ENCODE data around the gene CFAP99. TPM values are rescaled to one million over a fixed set of nuclear protein-coding genes. Genes with fewer than 3 reads are reported as not detected.
A peak's percentile ranks its signal among the peaks of the same experiment; 100 is the strongest.

The CFAP99 gene
- total RNA-seq, 1 donor from 2014 or later: not detected

GRCh38 chr4:2409381-2409783 is 9.4 kb upstream of the CFAP99 start:
- H3K27me3 ChIP-seq (ENCODE audit: control insufficient read depth, insufficient read depth, low read length): no peaks in the 10 kb centered on the region
- DNase-seq (ENCODE audit: low read depth) (no peak), FAIRE-seq (no peak)
- no peak overlapping the region for H3K4me3 ChIP-seq (ENCODE audit: low read depth, low read length)
- TF ChIP-seq CTCF (IDR thresholded peaks at IDR 0.05; ENCODE audit: insufficient read depth, low read length, severe bottlenecking): no peak
- H3K36me3 ChIP-seq (ENCODE audit: control insufficient read depth, insufficient read depth, low read length): no peaks in the 10 kb centered on the region

- no peak overlapping the region for H3K4me3 ChIP-seq (ENCODE audit: low read depth, low read length)
- FAIRE-seq (no peak), DNase-seq (ENCODE audit: low read depth) (no peak)
- no peaks in the 10 kb centered on the region for H3K36me3 ChIP-seq (ENCODE audit: control insufficient read depth, insufficient read depth, low read length)
- TF ChIP-seq CTCF (IDR thresholded peaks at IDR 0.05; ENCODE audit: insufficient read depth, low read length, severe bottlenecking): no peak
- H3K27me3 ChIP-seq (ENCODE audit: control insufficient read depth, insufficient read depth, low read length): peaks cover 7% of the 10 kb centered on the region
These were observed 6.8 kb upstream of the CFAP99 start for GRCh38 chr4:2411786-2412510.

GRCh38 chr4:2412534-2412884 is 6.2 kb upstream of the CFAP99 start:
- no peaks in the 10 kb centered on the region for H3K36me3 ChIP-seq (ENCODE audit: control insufficient read depth, insufficient read depth, low read length)
- no peak for FAIRE-seq
- no peak for DNase-seq (ENCODE audit: low read depth)
- H3K4me3 ChIP-seq (ENCODE audit: low read depth, low read length): no peak overlapping the region
- H3K27me3 ChIP-seq (ENCODE audit: control insufficient read depth, insufficient read depth, low read length): peaks cover 8% of the 10 kb centered on the region
- TF ChIP-seq CTCF (IDR thresholded peaks at IDR 0.05; ENCODE audit: insufficient read depth, low read length, severe bottlenecking): no peak

- FAIRE-seq: no peak
- peak; percentile 71 for TF ChIP-seq CTCF (IDR thresholded peaks at IDR 0.05; ENCODE audit: insufficient read depth, low read length, severe bottlenecking)
- H3K36me3 ChIP-seq (ENCODE audit: control insufficient read depth, insufficient read depth, low read length): no peaks in the 10 kb centered on the region
- peaks cover 12% of the 10 kb centered on the region for H3K27me3 ChIP-seq (ENCODE audit: control insufficient read depth, insufficient read depth, low read length)
- peak; percentile 79 for DNase-seq (ENCODE audit: low read depth)
- H3K4me3 ChIP-seq (ENCODE audit: low read depth, low read length): peak overlapping the region; percentile 19
These were observed 5.7 kb upstream of the CFAP99 start for GRCh38 chr4:2412885-2413716.

- no peak overlapping the region for H3K4me3 ChIP-seq (ENCODE audit: low read depth, low read length)
- DNase-seq (ENCODE audit: low read depth): peak; percentile 37
- H3K36me3 ChIP-seq (ENCODE audit: control insufficient read depth, insufficient read depth, low read length): no peaks in the 10 kb centered on the region
- FAIRE-seq: no peak
- H3K27me3 ChIP-seq (ENCODE audit: control insufficient read depth, insufficient read depth, low read length): peaks cover 12% of the 10 kb centered on the region
- TF ChIP-seq CTCF (IDR thresholded peaks at IDR 0.05; ENCODE audit: insufficient read depth, low read length, severe bottlenecking): no peak
These were observed 4.7 kb upstream of the CFAP99 start for GRCh38 chr4:2413821-2414610.

Data from bronchial epithelial cell (primary cell).